Ovary (tissue), 9 donors: ENCODE measurements around the gene APOLD1. TPM values are rescaled to one million over a fixed set of nuclear protein-coding genes. Genes with fewer than 3 reads are reported as not detected.

ENCODE experiments used
- DNase-seq, 5 donors: peaks; one replicate each; pipeline ENCODE4 v3.0.0-alpha.2; 2019 to 2020
- H3K27ac ChIP-seq, 2 donors: fragments of 200-600 bp; one replicate each; pipeline versions ENCODE4 v1.5.1 to v1.8.0; 2019 to 2022
- H3K27me3 ChIP-seq: fragments of 200-600 bp; one replicate; pipeline ENCODE4 v1.8.0; 2022
- H3K36me3 ChIP-seq: fragments of 200-600 bp; sonication (generic); one replicate; pipeline ENCODE4 v1.5.1; 2019
- H3K4me1 ChIP-seq: one replicate; pipeline ENCODE4 v1.8.1; 2013; ENCODE audit warnings: mild to moderate bottlenecking, moderate library complexity; ENCODE audit not compliant: insufficient read depth
- H3K4me3 ChIP-seq: fragments of 200-600 bp; sonication (generic); one replicate; pipeline ENCODE4 v1.5.1; 2017
- H3K9me3 ChIP-seq, 2 donors: fragments of 200-600 bp in 1 of 2; sonication (generic) in 1 of 2; one replicate each; pipeline versions ENCODE4 v1.5.1 to v1.8.1; 2013 to 2019; ENCODE audit warnings: mild to moderate bottlenecking in 1 of 2, moderate library complexity in 1 of 2
- EP300 ChIP-seq: sonication (generic); formaldehyde crosslinking; IDR thresholded peaks from one replicate; pipeline ENCODE4 v1.6.1; 2017; ENCODE audit warnings: antibody characterized with exemption
- POLR2A ChIP-seq: fragments of 450-650 bp; IDR thresholded peaks from one replicate; pipeline ENCODE4 v1.6.1; 2017; ENCODE audit warnings: antibody characterized with exemption, mild to moderate bottlenecking, moderate library complexity
- WGBS, 3 donors: extraction: QIAGEN DNeasy Blood & Tissue Kit in 1 of 3; methylation state at CpG; one replicate each; pipeline versions ENCODE4 v1.1.5 to v1.1.7; 2013 to 2017; 5-methylcytosine and 5-hydroxymethylcytosine counted together
- intact Hi-C, 4 donors: fragments of 100-400 bp; cut with DNase I; formaldehyde crosslinking; loops; one replicate each; pipeline versions ENCODE4 v1.11.0 to v1.15.1; 2022 to 2023
- polyA plus RNA-seq, 2 donors: library from polyadenylated mRNA; stranded (reverse); fragments of 200-250 nt in 1 of 2; fragments of 350-450 nt in 1 of 2; fragmentation: Illumina TruSeq in 1 of 2; extraction: RNeasy Lipid Tissue Mini Kit (QIAGEN cat#74804) in 1 of 2; gene quantifications; one replicate each; pipeline ENCODE4 v1.2.3, GENCODE V29; 2013 to 2014
- total RNA-seq, 7 donors: library from RNA; depleted of rRNA in 2 of 7; stranded (reverse); fragments of >200 nt in 2 of 7; fragmentation: NEBNext Ultra II Directional in 3 of 7; extraction: Animal tissue kit (Norgen Biotek cat#: 25700) in 3 of 7; gene quantifications; one replicate each; pipeline versions ENCODE4 v1.1.0 to v1.2.4, GENCODE V29; 2016 to 2023
- TF ChIP-seq, protein P1 (sequence below), 3 donors: fragments of 450-650 bp in 2 of 3; fragments of 200-600 bp in 1 of 3; IDR thresholded peaks; one replicate each; pipeline versions ENCODE4 v1.5.1 to v1.8.0; 2016 to 2022; ENCODE audit warnings: antibody characterized with exemption in 3 of 3, mild to moderate bottlenecking in 1 of 3
- donor health status: DM: no; HTN: no; CAD: no; lungs with moderate emphysema.
- donor health status: DM: no; HTN: no; CAD: no.
- donor health status: Bipolar disorder and iron deficiency.
- donor health status: DM: yes; HTN: yes; CAD: no.
- donor health status: DM: no; HTN: no; CAD: no.
- donor health status: DM: yes; HTN: yes; CAD: no.

The APOLD1 gene
- total and polyA plus RNA-seq, 9 donors, result 2.7 to 20.7 (median 8.9) TPM

DNA sequence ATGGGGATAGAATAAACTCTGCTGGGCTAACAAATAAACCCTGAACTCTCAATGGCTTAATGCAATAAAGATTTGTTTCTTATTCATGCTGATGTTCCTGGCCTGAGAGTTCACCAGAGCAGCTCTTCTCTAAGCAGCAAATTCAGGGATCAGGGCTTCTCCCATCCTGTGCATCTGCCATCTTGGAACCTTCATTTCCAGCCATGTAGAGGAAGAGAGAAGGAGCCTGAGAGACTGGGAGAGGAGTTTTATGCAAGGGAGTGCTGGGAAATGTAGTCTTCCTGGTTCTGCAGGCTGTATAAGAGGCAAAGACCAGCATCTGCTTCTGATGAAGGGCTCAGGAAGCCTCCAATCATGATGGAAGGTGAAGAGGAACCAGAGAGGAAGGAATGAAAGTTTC, 20.6 kb upstream of the APOLD1 start:
- intact Hi-C loops, result no loop called here
- H3K27ac ChIP-seq, result no peak overlapping the region

DNA sequence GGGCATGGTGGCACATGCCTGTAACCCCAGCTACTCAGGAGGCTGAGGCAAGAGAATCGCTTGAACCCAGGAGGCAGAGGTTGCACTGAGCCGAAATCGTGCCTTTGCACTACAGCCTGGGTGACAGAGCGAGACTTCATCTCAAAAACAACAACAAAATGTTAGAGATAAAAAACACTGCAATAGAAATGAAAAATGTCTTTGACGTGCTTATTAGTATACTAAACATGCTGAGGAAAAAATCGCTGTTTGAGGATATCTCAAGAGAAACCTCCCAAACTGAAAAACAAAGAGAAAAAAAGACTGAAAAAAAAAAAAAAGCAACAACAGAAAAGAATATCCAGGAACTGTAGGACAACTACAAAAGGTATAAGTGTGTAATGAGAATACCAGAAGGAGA, 15.2 kb upstream of the APOLD1 start:
- DNase-seq, result no peak
- WGBS, 3 donors, result 94 to 98% (median 96%) methylated on average over 6 of the region's 6 CpGs
- Histone ChIP-seq H3K36me3 (no peaks in the 10 kb centered on the region), H3K9me3 (no peaks in the 10 kb centered on the region), H3K4me3 (no peak overlapping the region), H3K4me1 (no peaks in the 10 kb centered on the region), H3K27me3 (no peaks in the 10 kb centered on the region), H3K27ac (no peak overlapping the region)
- TF ChIP-seq, protein P1, sequence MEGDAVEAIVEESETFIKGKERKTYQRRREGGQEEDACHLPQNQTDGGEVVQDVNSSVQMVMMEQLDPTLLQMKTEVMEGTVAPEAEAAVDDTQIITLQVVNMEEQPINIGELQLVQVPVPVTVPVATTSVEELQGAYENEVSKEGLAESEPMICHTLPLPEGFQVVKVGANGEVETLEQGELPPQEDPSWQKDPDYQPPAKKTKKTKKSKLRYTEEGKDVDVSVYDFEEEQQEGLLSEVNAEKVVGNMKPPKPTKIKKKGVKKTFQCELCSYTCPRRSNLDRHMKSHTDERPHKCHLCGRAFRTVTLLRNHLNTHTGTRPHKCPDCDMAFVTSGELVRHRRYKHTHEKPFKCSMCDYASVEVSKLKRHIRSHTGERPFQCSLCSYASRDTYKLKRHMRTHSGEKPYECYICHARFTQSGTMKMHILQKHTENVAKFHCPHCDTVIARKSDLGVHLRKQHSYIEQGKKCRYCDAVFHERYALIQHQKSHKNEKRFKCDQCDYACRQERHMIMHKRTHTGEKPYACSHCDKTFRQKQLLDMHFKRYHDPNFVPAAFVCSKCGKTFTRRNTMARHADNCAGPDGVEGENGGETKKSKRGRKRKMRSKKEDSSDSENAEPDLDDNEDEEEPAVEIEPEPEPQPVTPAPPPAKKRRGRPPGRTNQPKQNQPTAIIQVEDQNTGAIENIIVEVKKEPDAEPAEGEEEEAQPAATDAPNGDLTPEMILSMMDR (IDR thresholded peaks at IDR 0.05), result no peak
- TF ChIP-seq EP300 (no peak), POLR2A (no peak)
- intact Hi-C loops, result no loop called here

More for the DNA sequence above, 20.6 kb upstream of the APOLD1 start:
- H3K27me3 ChIP-seq, result no peaks in the 10 kb centered on the region
- H3K9me3 ChIP-seq, result no peaks in the 10 kb centered on the region
- no peaks in the 10 kb centered on the region for H3K36me3 ChIP-seq
- H3K4me3 ChIP-seq, result no peak overlapping the region
- no peaks in the 10 kb centered on the region for H3K4me1 ChIP-seq
- no peak for DNase-seq
- TF ChIP-seq POLR2A (no peak), EP300 (no peak)
- TF ChIP-seq, protein P1 (IDR thresholded peaks at IDR 0.05), result no peak

DNA sequence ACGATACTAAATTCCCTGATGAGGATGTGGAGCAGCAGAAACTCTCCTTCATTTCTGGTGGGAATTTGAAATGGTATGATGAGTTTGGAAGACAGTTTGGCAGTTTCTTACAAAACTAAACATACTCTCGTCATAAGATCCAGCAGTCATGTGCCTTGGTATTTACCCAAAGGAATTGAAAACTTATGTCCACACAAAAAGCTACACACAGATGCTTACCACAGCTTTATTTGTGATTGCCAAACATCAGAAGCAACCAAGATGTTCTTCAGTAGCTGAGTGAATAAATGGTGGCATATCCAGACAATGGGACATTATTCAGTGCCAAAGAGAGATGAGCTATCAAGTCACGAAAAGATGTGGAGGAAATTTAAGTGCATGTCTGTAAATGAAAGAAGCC, 10.7 kb upstream of the APOLD1 start:
- TF ChIP-seq EP300, result no peak
- TF ChIP-seq, protein P1 (IDR thresholded peaks at IDR 0.05), result no peak
- TF ChIP-seq POLR2A, result no peak
- Histone ChIP-seq H3K36me3 (no peaks in the 10 kb centered on the region), H3K4me1 (no peaks in the 10 kb centered on the region), H3K27me3 (no peaks in the 10 kb centered on the region), H3K27ac (no peak overlapping the region), H3K9me3 (no peaks in the 10 kb centered on the region), H3K4me3 (no peak overlapping the region)
- intact Hi-C loops, result no loop called here
- WGBS, 3 donors, result 63 to 92% (median 91%) methylated on average over 3 of the region's 3 CpGs
- DNase-seq, result no peak

DNA sequence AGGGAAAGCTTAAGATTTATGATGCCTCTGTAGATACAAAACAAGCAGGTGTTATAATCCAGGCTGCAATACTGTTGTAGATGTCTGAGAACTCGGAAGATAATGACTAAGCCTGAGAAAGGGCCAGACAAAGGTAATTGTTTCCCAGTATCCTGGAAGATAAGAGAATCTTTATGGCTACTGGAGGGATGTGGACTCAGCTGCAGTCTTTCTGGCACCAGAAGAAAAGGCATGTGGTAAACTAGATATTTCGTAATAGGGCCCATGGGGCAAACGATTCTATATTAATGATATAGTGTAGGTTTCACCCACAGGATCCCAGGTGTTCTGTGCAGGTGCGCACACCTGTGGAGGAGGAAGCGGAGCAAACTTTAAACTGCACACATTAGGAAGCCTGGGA, 9.2 kb upstream of the APOLD1 start:
- Histone ChIP-seq H3K4me1 (no peaks in the 10 kb centered on the region), H3K27me3 (no peaks in the 10 kb centered on the region), H3K4me3 (no peak overlapping the region), H3K9me3 (no peaks in the 10 kb centered on the region), H3K36me3 (no peaks in the 10 kb centered on the region), H3K27ac (no peak overlapping the region)
- TF ChIP-seq POLR2A (no peak), EP300 (no peak)
- TF ChIP-seq, protein P1 (IDR thresholded peaks at IDR 0.05), result no peak
- intact Hi-C loops, result no loop called here
- no peak for DNase-seq
- WGBS, 3 donors, result 57 to 68% (median 67%) methylated on average over 5 of the region's 5 CpGs

DNA sequence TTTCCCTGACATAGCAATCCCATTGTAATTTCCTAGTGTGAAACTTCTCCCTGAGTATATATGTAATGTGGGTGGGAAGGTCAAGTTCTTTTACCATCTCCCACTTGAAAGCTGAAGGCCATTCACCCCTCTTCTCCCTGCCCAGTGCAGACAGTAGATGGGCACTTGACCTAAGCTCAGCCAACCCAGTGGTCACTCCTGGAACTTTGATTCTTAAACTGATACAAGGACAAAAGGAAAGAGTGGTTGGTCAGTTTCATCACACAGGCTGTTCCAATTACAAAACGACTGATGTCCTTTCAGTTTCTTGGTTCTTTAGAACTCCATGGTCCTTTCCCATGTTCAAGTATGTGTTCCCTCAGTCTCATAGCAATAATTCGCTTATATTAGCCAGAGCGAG, 8.4 kb upstream of the APOLD1 start:
- TF ChIP-seq EP300 (no peak), POLR2A (no peak)
- TF ChIP-seq, protein P1 (IDR thresholded peaks at IDR 0.05), result no peak

More for the DNA sequence above, 8.4 kb upstream of the APOLD1 start:
- Histone ChIP-seq H3K27me3 (no peaks in the 10 kb centered on the region), H3K4me1 (no peaks in the 10 kb centered on the region), H3K9me3 (no peaks in the 10 kb centered on the region), H3K4me3 (no peak overlapping the region), H3K36me3 (no peaks in the 10 kb centered on the region), H3K27ac (no peak overlapping the region)
- intact Hi-C loops, result no loop called here
- 79 to 83% (median 80%) methylated on average over 3 of the region's 3 CpGs for WGBS, 3 donors
- DNase-seq, result no peak
